ENCODE measurements around the gene FBRS. TPM values are rescaled to one million over a fixed set of nuclear protein-coding genes. Genes with fewer than 3 reads are reported as not detected.

Gene FBRS
- total RNA-seq: 10 to 100 TPM; 52.7 to 56.0 TPM
- 10 to 100 TPM; 15.3 to 47.2 TPM for polyA plus RNA-seq
- long read RNA-seq, donor 1, partial matches to known transcripts: 26 of 26 reads
- long read RNA-seq, donor 1, other reads (novel, unspliced or antisense): 0 of 26 reads
- long read RNA-seq, donor 2, partial matches to known transcripts: 23 of 28 reads
- long read RNA-seq, donor 2, other reads (novel, unspliced or antisense): 3 of 28 reads

- no peaks in the 10 kb centered on the region for H3K27me3 ChIP-seq (ENCODE audit: control insufficient read depth in 1 of 2, insufficient read depth in 2 of 2, low read length in 1 of 2)
- peak; percentile 95 for ATAC-seq (ENCODE audit: low FRiP score)
- WGBS, 2 donors: 0 to 1% methylated on average over 74 to 86 of the region's 86 CpGs
- H3K27ac ChIP-seq (ENCODE audit: low read depth in 1 of 2, low read length in 2 of 2): peak within 1 kb of the TSS; percentile 91 to 92
- intact Hi-C loops (cut with DNase I): loop anchor here (1.0 to 10.0 kb wide), 6 partner anchors 8 to 283 kb away; partner anchors contain the start of genes FBXL19 (in 1 of the 2), MYL11 (in 1 of the 2), PRR14 (in 1 of the 2) and SEPHS2 (in 1 of the 2)
- H3K9me3 ChIP-seq (ENCODE audit: control insufficient read depth, low read length): no peaks in the 10 kb centered on the region
- peaks cover 0 to 13% of the 10 kb centered on the region in 2 donors for H3K36me3 ChIP-seq (ENCODE audit: control insufficient read depth in 1 of 2, insufficient read depth in 2 of 2, low read length in 1 of 2)
- peak; percentile 100 for DNase-seq
- peak within 1 kb of the TSS; percentile 94 to 97 for H3K4me3 ChIP-seq (ENCODE audit: low read length in 2 of 2)
- no peaks in the 10 kb centered on the region for H3K4me1 ChIP-seq (ENCODE audit: control insufficient read depth in 1 of 2, insufficient read depth in 2 of 2, low read length in 2 of 2)
Observed at GRCh38 chr16:30657866-30658730, at the start of gene FBRS. Gene FBRS (plus strand): TSS chr16:30658431. CDS start chr16:30659519, 1,088 bp downstream.

- Histone ChIP-seq H3K4me3 (ENCODE audit: low read length in 2 of 2) (peak overlapping the region; percentile 80 to 83), H3K4me1 (ENCODE audit: control insufficient read depth in 1 of 2, insufficient read depth in 2 of 2, low read length in 2 of 2) (no peaks in the 10 kb centered on the region), H3K27me3 (ENCODE audit: control insufficient read depth in 1 of 2, insufficient read depth in 2 of 2, low read length in 1 of 2) (no peaks in the 10 kb centered on the region), H3K9me3 (ENCODE audit: control insufficient read depth, low read length) (no peaks in the 10 kb centered on the region), H3K36me3 (ENCODE audit: control insufficient read depth in 1 of 2, insufficient read depth in 2 of 2, low read length in 1 of 2) (peaks cover 0 to 3% of the 10 kb centered on the region in 2 donors), H3K27ac (ENCODE audit: low read depth in 1 of 2, low read length in 2 of 2) (peak overlapping the region; percentile 64 to 93)
- peak; percentile 71 to 90 for DNase-seq
- intact Hi-C loops (cut with DNase I): no loop called here
- WGBS, 2 donors: 11% methylated on average over 40 of the region's 40 CpGs
- ATAC-seq (ENCODE audit: low FRiP score): peak; percentile 83
Observed at GRCh38 chr16:30609002-30609925, 49.0 kb upstream of the FBRS start.

GRCh38 chr16:30609926-30610839, 48.0 kb upstream of the FBRS start, which contains the start of gene ZNF689:
Gene ZNF689 (minus strand): TSS chr16:30610389. CDS start chr16:30610041, 348 bp downstream.
- 1% methylated on average over 62 to 63 of the region's 63 CpGs for WGBS, 2 donors
- ATAC-seq (ENCODE audit: low FRiP score) (peak; percentile 98), DNase-seq (peak; percentile 95 to 96)
- H3K4me3 ChIP-seq (ENCODE audit: low read length in 2 of 2): peak within 1 kb of the TSS; percentile 80 to 83
- peak within 1 kb of the TSS; percentile 64 to 93 for H3K27ac ChIP-seq (ENCODE audit: low read depth in 1 of 2, low read length in 2 of 2)
- H3K27me3 ChIP-seq (ENCODE audit: control insufficient read depth in 1 of 2, insufficient read depth in 2 of 2, low read length in 1 of 2): no peaks in the 10 kb centered on the region
- H3K9me3 ChIP-seq (ENCODE audit: control insufficient read depth, low read length): no peaks in the 10 kb centered on the region
- intact Hi-C loops (cut with DNase I): no loop called here
- H3K4me1 ChIP-seq (ENCODE audit: control insufficient read depth in 1 of 2, insufficient read depth in 2 of 2, low read length in 2 of 2): no peaks in the 10 kb centered on the region
- no peaks in the 10 kb centered on the region for H3K36me3 ChIP-seq (ENCODE audit: control insufficient read depth in 1 of 2, insufficient read depth in 2 of 2, low read length in 1 of 2)

GRCh38 chr16:30615358-30616091, 42.7 kb upstream of the FBRS start:
- peak in 1 of 2 donors; percentile 66 for DNase-seq
- WGBS, 2 donors: 32 to 38% methylated on average over 12 of the region's 12 CpGs
- Histone ChIP-seq H3K27ac (ENCODE audit: low read depth in 1 of 2, low read length in 2 of 2) (no peak overlapping the region), H3K27me3 (ENCODE audit: control insufficient read depth in 1 of 2, insufficient read depth in 2 of 2, low read length in 1 of 2) (no peaks in the 10 kb centered on the region), H3K9me3 (ENCODE audit: control insufficient read depth, low read length) (no peaks in the 10 kb centered on the region), H3K36me3 (ENCODE audit: control insufficient read depth in 1 of 2, insufficient read depth in 2 of 2, low read length in 1 of 2) (no peaks in the 10 kb centered on the region), H3K4me3 (ENCODE audit: low read length in 2 of 2) (no peak overlapping the region), H3K4me1 (ENCODE audit: control insufficient read depth in 1 of 2, insufficient read depth in 2 of 2, low read length in 2 of 2) (no peaks in the 10 kb centered on the region)
- no peak for ATAC-seq (ENCODE audit: low FRiP score)
- intact Hi-C loops (cut with DNase I): no loop called here

- no peaks in the 10 kb centered on the region for H3K36me3 ChIP-seq (ENCODE audit: control insufficient read depth in 1 of 2, insufficient read depth in 2 of 2, low read length in 1 of 2)
- H3K27me3 ChIP-seq (ENCODE audit: control insufficient read depth in 1 of 2, insufficient read depth in 2 of 2, low read length in 1 of 2): no peaks in the 10 kb centered on the region
- H3K4me1 ChIP-seq (ENCODE audit: control insufficient read depth in 1 of 2, insufficient read depth in 2 of 2, low read length in 2 of 2): no peaks in the 10 kb centered on the region
- H3K9me3 ChIP-seq (ENCODE audit: control insufficient read depth, low read length): no peaks in the 10 kb centered on the region
- no peak overlapping the region for H3K4me3 ChIP-seq (ENCODE audit: low read length in 2 of 2)
- intact Hi-C loops (cut with DNase I): no loop called here
- no peak overlapping the region for H3K27ac ChIP-seq (ENCODE audit: low read depth in 1 of 2, low read length in 2 of 2)
- WGBS, 2 donors: 83 to 88% methylated on average over 4 of the region's 4 CpGs
- DNase-seq (no peak), ATAC-seq (ENCODE audit: low FRiP score) (no peak)
Observed at GRCh38 chr16:30619202-30619601, 39.0 kb upstream of the FBRS start.

GRCh38 chr16:30619638-30620037, 38.6 kb upstream of the FBRS start:
- Histone ChIP-seq H3K4me3 (ENCODE audit: low read length in 2 of 2) (no peak overlapping the region), H3K9me3 (ENCODE audit: control insufficient read depth, low read length) (no peaks in the 10 kb centered on the region), H3K4me1 (ENCODE audit: control insufficient read depth in 1 of 2, insufficient read depth in 2 of 2, low read length in 2 of 2) (no peaks in the 10 kb centered on the region), H3K27ac (ENCODE audit: low read depth in 1 of 2, low read length in 2 of 2) (no peak overlapping the region), H3K36me3 (ENCODE audit: control insufficient read depth in 1 of 2, insufficient read depth in 2 of 2, low read length in 1 of 2) (no peaks in the 10 kb centered on the region), H3K27me3 (ENCODE audit: control insufficient read depth in 1 of 2, insufficient read depth in 2 of 2, low read length in 1 of 2) (no peaks in the 10 kb centered on the region)
- intact Hi-C loops (cut with DNase I): no loop called here
- 89 to 90% methylated on average over 5 of the region's 5 CpGs for WGBS, 2 donors
- ATAC-seq (ENCODE audit: low FRiP score) (no peak), DNase-seq (no peak)

GRCh38 chr16:30620169-30620568, 38.1 kb upstream of the FBRS start:
- no peak overlapping the region for H3K4me3 ChIP-seq (ENCODE audit: low read length in 2 of 2)
- no peaks in the 10 kb centered on the region for H3K27me3 ChIP-seq (ENCODE audit: control insufficient read depth in 1 of 2, insufficient read depth in 2 of 2, low read length in 1 of 2)
- H3K4me1 ChIP-seq (ENCODE audit: control insufficient read depth in 1 of 2, insufficient read depth in 2 of 2, low read length in 2 of 2): no peaks in the 10 kb centered on the region
- intact Hi-C loops (cut with DNase I): no loop called here
- H3K9me3 ChIP-seq (ENCODE audit: control insufficient read depth, low read length): no peaks in the 10 kb centered on the region
- no peak for ATAC-seq (ENCODE audit: low FRiP score)
- 59 to 65% methylated on average over 3 of the region's 3 CpGs for WGBS, 2 donors
- no peaks in the 10 kb centered on the region for H3K36me3 ChIP-seq (ENCODE audit: control insufficient read depth in 1 of 2, insufficient read depth in 2 of 2, low read length in 1 of 2)
- no peak for DNase-seq
- H3K27ac ChIP-seq (ENCODE audit: low read depth in 1 of 2, low read length in 2 of 2): no peak overlapping the region

Measured in aorta (tissue), 5 donors.